Measurements from ENCODE around the gene CUTC.
"Not testable (repeated sequence)": the region's sequence is repeated elsewhere in the genome, so short reads cannot be mapped to it uniquely, and the experiment has no call there.

Gene CUTC

DNA sequence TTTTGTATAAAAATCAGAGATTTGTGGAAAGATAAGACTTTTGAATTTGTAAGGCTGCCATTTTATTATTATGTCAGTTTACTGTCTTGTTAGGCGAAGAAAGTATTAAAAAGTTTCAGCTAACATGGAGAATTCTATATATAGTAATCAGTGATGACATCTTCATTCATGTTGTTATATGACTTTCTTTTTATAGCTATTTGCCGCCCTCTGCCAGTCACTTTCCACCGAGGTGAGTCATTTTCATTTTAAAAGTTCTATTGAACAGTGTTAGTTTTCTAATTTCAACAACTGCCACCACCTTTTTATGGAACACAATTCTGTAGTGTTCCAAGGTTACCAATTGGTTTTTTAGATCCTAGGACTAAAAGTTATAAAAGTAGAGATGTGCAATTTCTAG, 11.8 kb downstream of the CUTC start:
- no peak for DNase-seq

DNA sequence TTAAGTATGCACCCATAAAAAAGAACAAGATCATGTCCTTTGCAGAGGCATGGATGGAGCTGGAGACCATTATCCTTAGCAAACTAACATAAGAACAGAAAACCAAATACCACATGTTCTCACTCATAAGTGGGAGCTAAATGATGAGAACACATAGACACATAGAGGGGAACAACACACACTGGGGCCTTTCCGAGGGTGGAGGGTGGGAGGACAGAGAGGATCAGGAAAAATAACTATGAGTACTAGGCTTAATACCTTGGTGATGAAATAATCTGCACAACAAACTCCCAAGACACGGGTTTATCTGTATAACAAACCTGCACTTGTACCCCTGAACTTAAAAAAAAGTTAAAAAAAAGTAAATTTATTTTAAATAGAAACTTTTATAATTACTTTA, 14.1 kb downstream of the CUTC start:
- DNase-seq: not testable (repeated sequence)

DNA sequence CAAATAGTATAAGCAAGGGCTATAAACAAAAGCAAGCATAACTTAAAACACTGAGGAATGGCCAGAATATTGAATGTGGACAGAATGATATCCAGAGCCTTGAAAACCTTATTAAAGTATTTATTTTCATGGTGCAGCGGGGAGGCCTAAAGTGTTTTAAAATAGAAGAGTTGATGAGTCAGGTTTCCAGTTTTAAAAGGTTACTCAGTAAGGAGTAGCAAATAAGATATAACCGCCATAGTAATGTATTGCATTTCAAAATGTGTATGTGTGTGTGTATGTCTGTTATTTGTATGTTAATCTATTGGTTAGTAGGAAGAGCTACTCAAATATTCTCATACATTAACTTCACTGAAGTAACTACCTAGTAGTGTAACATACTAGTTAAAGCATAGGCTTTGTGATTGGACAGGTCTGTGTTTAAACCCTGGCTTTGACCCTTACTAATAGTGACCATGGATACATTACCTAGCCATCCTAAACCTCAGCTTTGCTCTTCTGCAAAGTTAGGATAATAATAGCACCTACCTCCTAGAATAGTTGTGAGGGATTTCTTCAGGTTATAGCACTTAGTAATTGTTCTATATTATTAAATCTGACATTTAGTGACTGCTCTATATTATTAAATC, 16.9 kb downstream of the CUTC start:
- DNase-seq: no peak

DNA sequence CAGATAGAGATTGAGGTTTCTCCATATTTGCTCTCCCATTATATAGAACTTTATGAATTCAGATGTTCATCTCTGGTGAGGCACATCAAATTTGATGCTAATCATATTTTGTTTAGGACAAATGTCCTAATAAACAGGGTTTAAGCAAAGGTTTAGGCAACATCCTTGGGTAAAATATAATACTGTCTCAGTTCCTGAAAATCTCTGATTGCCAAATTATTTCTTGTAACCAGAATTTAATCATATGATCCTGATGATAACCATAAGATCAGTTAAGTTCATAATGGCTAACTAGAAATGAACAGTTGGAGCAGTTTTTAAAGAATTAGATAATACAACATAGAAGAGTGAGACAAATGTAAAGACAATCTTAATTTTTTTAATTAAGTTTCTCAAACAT, 18.6 kb downstream of the CUTC start:
- DNase-seq: no peak

DNA sequence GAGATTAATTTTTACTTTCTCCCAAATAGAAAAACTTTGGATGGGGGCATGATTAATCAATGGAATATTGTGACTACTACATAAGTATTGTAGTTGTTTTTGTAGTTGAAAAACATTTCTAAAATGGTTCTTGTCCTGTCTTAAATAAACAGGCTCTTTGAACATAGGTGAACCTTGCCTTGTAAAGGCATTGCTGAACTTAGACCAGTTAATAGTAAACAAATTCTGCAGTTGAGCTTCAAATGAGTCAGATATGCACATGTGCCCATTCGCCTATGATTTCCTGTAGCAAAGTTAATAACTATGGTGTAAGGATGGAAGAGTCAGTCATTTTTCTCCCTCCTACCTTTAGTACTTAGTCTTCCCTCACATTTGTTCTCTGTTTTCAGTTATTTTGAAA, 22.6 kb downstream of the CUTC start:
- DNase-seq: no peak

DNA sequence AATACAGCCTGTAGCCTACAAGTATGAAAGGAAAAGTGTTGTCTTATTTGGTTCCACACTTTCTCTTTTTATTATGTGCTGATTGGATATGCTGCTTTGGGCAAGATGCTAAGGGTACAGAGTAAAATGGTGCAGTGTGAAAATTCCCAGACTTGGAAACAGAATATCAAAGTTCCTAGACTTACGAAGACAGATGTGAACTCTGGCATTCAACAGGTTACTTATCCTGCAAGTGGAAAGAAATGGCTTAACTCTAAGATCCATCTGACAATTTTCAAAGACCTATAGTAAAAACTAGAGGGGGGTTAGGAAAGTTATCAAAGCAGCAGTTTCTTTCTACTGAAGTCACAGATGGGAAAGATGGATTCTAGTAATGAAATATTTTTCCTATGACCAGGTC, 24.1 kb downstream of the CUTC start:
- DNase-seq: no peak

DNA sequence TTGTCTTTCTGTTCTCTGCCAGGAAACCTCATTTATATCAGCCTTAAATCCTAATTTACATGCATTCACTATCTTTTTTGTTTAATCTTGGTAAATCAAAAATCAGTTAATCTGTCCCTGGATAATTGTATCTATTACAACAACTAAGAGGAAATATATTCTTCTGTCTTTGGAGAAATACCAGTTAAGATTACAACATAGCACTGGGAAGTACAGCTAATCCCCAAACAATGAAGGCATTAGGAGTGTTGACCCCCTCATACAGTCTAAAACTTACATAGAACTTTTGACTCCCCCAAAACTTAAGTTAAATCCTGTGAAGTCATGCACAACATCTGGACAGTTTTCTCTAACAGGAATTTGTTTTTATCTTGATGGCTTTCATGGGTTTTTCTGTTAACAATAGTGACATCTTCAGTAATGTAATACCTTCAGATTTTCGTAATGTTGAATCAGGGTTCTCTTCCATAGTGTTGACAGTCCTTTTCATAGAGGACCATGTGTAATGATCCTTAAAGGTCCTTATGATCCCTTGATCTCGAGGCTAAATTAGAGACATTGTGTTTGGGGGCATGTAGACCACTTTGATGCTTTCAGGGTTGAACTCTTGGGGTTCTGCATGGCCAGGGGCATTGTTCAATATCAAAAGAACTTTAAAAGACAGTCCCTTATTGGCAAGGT, 26.3 kb downstream of the CUTC start:
- no peak for DNase-seq

DNA sequence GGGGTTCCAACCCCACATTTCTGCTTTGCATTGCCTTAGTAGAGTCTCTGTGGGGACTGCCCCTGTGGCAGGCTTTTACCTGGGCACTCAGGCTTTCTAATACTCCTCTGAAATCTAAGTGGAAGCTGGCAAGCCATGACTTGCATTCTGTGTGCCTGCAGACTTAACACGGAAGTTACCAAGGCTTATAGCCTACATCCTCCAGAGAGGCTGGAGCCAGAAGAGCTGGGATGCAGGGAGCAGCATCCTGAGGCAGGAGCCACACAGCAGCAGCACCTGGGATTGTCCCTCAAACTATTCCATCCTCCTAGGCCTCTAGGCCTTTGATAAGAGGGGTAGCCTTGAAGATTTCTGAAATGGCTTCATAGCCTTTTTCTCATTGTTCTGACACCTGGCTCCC, 28.3 kb downstream of the CUTC start:
- no peak for DNase-seq

DNA sequence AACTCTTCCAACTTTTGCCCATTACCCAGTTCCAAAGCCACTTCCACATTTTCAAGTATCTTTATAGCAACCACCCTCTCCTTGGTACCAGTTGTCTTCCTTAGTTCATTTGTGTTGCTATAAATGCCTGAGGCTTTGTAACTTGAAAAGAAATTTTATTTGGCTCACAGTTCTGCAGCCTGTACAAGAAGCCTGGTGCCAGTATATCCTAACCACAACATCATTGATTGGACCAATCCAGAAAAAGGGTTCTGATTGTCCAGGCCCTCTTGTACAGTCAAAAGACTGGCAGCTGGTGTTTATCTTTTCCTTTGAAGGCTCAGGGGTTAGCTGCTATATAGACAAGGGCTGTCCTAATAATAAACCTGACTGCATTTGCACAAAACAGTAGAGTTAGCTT, 29.3 kb downstream of the CUTC start:
- no peak for DNase-seq

DNA sequence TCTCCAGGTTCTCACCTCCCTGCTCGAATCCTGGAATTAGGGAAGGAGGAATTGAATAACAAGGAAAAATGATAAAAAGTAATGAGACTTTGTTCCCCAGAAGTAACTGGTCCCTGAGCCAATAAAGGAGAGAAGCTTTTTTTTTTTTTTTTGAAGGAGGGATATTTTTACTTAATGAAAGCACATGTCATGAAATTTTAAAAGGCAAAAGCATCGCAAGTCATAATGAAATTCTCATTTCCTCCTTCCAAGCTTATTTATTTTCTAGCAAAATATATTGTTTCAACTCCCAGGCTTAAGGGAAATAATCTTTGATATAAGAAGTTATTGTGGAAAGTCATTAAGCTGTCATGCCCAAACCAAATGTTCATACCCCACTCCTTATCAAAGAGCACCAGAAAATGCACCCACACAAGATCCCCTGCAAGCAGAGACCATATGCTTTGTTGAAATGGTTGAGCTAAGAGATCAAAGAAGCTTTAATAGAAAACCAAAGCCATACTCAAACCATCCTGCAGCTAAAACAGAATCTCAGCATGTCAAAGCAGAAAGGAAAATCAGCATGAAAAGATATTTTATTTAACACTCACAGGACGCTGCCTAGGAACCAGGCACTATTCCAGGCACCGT, 33.8 kb downstream of the CUTC start:
- DNase-seq: no peak

DNA sequence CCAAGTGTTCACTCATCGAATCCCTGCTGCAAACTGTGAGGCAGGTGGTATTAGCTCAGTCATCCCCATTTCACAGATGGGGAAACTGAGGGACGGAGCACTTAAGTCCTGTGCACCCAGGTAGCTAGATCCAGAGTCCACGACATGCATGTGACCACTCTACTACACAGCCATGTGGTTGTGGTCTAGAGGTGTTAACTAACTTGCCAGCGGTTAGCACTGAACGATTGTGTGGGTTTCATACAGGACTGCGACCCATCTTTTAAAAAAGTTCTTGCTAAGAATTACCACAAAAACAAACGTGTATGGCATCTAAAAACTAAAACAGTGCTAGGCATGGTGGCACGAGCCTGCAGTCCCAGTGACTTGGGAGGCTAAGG, 34.3 kb downstream of the CUTC start:
- DNase-seq: no peak

DNA sequence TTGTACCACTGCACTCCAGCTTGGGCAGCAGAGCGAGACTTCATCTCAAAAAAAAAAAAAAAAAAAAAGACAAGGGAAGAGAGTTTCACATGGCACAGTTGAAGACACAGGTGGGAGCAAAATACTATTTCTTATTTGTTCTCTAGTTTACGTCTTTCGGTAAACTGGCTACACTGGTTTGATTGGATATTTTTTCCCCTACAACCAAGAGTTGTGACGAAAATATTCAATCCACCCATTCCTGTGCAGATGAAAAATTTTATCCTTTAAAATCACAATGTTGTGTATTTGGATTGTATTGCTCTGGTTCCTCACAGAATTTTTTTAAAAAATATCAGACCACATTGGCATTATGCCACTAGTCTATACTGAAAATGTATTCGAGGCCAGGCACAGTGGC, 35.9 kb downstream of the CUTC start:
- DNase-seq: no peak

DNA sequence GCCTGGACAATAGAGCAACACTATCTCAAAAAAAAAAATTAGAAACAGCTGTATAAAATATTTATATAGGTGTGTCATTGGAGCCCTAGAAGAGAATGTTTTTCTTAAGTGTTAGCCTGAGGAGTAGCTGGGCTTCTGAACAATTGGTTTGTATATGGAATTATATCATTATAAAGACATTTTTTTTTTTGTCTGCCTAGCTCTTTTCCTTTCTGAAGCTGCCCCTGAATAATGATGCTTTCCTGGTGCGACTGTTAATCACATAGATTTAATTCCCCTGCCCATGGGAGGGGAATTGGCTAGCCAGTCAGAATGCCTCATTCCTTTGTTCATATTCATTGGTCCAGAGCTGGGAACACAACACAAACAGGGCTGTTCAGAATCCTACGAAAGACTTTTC, 36.5 kb downstream of the CUTC start:
- no peak for DNase-seq

DNA sequence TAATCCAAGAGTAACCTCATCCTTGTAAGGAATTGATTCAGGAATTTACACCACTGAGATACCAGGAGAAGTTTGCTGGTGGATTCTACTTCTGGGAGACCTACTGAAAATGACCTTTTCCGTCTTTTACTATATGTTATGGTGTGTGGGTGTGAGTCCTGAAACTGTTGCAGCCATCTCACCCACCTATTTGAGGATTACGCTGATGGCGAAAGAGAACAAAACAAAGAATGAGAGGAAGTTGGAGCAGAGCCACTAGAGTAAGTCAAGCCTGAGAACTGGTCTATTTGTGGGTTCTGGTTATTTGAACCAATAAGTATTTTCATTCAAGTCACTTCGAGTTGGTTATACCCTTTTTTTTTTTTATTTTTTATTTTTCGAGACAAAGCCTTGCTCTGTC, 37.7 kb downstream of the CUTC start:
- DNase-seq: no peak

DNA sequence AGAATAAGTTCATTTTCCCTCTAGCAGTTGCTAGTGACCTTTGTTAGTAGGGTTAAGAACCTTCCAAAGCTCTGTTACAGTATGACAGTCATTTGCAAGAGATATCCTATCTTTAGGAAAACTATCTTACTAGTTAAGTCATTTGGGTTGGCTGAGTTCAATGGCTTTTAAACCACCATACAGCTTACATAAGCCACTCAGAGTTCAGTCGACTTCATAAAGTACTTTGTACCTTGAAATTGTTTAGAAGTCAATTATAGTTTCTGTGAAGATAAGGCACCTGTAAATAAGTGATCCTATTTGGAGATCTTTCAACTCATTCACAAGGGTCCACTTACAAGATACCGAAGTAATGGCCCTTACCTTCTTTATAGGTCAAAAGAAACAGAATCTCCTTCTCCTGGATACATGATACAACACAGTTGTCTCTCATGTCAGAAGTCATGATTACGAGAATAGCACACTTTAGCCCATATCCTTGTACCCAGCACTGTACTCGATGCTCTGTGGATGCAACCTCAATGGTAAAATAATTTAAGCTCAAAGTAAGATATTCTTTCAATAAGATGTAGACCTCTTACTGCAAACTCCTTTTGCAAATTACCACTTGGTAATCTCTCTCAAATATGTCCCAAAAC, 38.5 kb downstream of the CUTC start:
- DNase-seq: no peak

DNA sequence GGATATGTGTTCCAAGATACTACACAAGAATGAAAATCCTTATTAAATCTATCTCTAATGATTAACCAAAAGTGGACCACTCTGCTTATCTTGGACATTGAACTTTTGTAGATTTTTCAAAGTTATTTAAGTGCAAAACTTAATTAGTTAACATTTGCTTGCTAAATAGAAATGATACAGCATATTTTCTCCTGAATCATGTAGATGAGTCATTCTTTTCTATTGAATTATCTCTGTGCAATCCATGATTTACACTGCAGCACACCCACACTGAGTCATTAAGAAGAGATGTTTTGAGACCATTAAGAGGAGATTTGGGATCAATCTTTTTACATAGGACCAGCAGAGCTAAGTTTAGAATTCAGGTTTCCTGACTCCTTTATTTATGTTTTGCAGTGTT, 43.8 kb downstream of the CUTC start:
- no peak for DNase-seq

DNA sequence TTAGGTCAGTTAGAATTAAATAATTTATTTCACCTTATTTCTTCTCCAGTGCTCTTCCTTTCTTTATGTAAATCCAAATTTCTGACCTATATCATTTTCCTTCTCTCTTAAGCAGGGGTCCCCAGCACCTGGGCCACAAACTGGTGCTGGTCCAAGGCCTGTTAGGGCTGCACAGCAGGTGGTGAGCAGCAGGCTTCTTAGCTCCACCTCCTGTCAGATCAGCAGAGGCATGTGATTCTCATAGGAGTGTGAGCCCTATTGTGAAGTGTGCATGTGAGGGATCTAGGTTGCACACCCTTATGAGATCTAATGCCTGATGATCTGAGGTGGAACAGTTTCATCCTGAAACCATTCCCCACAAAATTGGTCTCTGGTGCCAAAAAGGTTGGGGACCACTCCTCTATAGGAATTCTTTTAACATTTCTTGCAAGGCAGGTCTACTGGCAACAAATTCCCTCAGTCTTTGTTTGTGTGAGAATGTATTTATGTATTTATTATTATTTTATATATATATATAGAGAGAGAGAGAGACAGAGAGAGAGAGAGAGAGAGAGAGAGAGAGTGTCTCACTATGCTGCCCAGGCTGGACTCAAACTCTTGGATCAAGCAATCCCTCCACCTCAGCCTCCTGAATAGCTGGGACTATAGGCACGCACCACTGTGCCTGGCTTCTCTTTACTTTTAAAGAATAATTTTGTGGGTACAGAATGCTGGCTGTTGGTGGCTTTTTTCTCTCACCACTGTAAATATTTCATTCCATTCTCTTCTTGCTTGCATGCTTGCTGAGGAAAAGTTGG, 46.1 kb downstream of the CUTC start:
- no peak for DNase-seq

DNA sequence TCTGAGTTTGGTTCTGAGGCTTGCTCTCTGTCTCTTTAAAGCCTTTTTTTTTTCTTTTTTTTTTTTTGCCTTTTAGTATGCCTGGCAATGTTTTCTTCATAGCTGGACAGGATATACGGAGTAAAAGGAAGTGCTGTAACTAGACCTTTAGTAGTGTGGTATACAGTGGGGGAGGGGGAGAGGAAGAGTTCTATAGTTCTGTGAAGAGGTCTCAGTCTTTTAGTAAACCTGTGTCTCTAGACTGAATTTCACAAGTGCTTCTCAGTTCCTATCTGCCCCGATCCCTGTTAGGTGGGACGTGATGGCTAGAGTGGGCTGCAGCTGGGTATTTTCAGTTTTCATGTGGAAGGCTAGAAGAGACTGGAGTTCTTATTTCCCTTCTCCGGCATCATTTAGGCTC, 47.3 kb downstream of the CUTC start:
- no peak for DNase-seq

DNA sequence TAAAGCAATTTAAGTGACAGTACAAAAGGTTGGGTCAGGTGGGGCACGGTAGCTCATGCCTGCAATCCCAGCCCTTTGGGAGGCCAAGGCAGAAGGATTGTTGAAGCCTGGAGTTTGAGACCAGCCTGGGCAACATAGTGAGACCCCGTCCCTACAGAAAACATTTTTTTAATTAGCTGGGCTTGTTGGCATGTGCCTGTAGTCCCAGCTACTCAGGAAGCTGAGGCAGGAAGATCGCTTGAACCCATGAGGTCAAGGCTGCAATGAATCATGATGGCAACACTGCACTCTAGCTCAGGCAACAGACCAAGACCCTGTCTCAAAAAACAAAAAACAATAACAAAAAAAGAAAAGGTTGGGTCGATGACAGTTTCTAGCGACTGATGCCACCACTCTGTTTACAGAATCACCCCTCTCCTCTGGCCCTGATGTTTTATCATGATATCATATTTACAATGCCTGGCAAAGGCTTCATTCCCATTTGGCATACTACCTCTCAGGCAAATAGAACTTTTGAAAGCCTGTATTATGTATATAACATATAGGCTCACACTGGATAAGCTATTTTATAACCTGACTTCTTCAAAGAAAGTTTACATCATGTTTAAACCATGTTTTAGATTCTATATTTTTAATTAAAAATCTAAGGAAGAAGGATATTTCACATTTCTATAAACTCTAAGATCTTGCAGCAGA, 49.8 kb downstream of the CUTC start:
- DNase-seq: no peak

DNA sequence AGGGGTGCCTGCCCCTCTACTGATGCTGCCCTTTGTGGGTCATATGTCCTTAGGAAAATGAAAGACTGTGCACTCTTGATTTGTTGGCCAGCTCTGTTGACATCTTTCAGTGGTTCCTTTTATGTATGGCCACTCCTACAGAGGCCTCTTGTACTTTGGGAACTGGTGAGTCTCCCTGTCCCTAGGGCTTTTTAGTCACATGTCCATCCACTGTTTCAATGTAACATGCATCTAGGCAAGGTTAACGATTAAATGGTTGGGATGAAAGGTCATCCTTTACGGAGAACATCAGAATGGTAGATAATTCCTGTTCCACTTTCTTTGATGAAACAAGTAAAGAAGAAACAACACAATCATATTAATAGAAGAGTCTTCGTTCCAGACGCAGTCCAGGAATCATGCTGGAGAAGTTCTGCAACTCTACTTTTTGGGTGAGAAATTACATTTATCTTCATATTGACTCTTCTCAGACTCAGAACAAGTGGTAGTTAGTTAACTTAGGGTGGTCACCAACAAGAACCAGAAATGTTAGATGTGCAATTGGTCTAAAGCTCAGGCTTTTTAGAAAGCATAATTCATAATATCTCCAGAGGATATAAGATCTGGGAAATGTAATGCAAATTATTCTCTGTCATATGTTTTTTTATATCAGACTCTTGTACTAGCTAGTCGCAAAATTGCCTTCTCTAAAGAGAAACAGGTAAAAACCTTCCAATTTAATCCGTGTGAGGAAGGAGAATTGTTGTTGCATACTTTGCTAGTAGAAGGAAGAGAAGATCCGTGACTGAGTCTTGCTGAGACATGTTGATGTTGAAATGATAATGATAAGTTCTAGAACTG, 50.6 kb downstream of the CUTC start, which contains the start of gene ABCC2:
Gene ABCC2 (plus strand): TSS at position 194 of the 840 bp plus-strand sequence. CDS start 205 bp downstream, at position 399.
- no peak for DNase-seq

DNA sequence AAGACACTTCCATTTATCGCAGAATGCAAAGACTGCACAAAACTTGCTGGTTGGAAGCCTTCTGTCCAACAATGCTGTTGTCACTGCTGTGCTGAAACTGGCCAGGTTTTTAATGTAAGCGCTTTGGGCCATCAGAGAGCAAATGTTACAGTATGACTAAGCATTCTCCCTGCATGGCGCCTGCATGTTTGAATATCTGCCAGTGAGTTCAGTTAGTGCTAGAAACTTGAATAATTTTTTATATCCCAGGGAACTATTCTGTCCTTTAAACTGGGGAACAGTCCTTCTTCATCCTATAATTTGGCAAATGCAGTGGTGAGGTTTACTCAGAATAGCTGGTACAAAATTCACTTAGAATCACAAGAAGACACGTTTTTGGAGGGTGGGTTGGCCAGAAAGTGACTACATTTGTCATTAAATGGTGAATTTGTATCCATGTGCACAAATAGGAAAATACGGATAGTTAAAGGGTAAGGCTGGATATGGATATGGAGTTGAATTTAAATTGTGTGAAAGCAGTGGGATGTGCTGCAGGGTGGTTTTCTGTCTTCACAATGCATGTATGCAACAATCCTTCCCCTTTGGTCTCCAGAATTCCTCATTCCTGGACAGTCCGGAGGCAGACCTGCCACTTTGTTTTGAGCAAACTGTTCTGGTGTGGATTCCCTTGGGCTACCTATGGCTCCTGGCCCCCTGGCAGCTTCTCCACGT, 52.1 kb downstream of the CUTC start:
- DNase-seq: no peak

Data from hippocampal formation (tissue), 2 donors.